Measurements from ENCODE around the gene OLFM3. TPM values are rescaled to one million over a fixed set of nuclear protein-coding genes. Genes with fewer than 3 reads are reported as not detected.

OLFM3 gene
- total RNA-seq, 8 experiments from 2014 or later: 0.10 to 6.6 (median 3.1) TPM; not detected in 2

DNA sequence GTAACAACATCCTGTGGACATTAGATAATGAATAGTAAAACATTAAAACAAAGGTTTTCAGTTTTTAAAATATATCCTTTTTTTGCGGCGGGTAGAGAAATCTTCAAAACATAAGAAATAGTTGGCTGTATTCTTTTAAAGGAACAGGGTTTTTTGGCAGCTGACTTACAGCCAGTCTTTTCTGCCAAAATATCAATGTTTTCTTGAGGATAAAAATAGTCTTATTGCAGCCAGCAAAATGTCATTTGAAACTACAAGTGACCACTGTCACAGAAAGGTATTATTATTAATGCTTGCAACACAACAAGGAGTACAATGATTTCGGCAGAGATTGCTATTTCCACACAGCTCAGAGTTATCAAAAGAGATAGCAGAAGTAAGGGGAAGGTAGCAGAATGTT, 21.4 kb downstream of the OLFM3 start:
- in situ Hi-C loops (cut with MboI; ENCODE audit: low pct_unique_long_range_greater_than_20kb in 2 of 9, low sequenced_read_pairs in 9 of 9, unreplicated experiment in 9 of 9): no loop called here
- WGBS, 10 experiments: 0 to 75% (median 65%) methylated on average over 1 to 3 of the region's 3 CpGs; no CpG with 5 or more reads in 2 of the 10 experiments
- Histone ChIP-seq H3K27ac (no peak overlapping the region), H3K4me3 (no peak overlapping the region), H3K4me1 (replicated peaks in 1 of 2) (peaks cover 0 to under 1% of the 10 kb centered on the region in 2 donors)
- ATAC-seq (replicated peaks in 6 of 8): no peak

GRCh38 chr1:101974599-101975274, 22.0 kb downstream of the OLFM3 start:
- in situ Hi-C loops (cut with MboI; ENCODE audit: low pct_unique_long_range_greater_than_20kb in 2 of 9, low sequenced_read_pairs in 9 of 9, unreplicated experiment in 9 of 9): loop anchor here in 1 of 9 experiments (25.0 kb wide), 1 partner anchor 112 kb away; no protein-coding TSS in a partner anchor
- H3K27ac ChIP-seq: no peak overlapping the region
- H3K4me1 ChIP-seq (replicated peaks in 1 of 2): no peaks in the 10 kb centered on the region
- 0 to 100% (median 84%) methylated on average over 1 to 3 of the region's 3 CpGs for WGBS, 10 experiments
- no peak overlapping the region for H3K4me3 ChIP-seq
- ATAC-seq (replicated peaks in 6 of 8): no peak

DNA sequence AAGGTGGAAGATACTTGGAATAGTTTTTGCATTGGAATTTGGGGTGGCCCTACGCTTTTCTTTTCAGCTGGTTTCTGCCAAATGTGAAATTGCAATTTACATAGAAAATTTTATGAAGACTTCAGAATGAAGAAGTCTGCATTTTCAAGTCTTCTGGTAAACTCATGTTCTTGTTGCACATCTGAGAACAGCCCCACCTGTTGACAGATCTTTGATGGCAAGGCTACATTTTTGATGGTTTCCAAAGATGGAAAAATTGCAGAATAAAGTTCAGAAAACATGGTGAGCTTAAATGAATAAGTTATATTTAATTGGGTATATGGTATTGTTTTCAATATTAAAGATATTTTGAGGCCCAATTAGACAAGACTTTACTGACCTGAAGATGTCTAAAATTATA, 25.4 kb downstream of the OLFM3 start:
- in situ Hi-C loops (cut with MboI; ENCODE audit: low pct_unique_long_range_greater_than_20kb in 2 of 9, low sequenced_read_pairs in 9 of 9, unreplicated experiment in 9 of 9): loop anchor here in 1 of 9 experiments (25.0 kb wide), 1 partner anchor 109 kb away; no protein-coding TSS in a partner anchor
- H3K4me3 ChIP-seq: no peak overlapping the region
- H3K27ac ChIP-seq: no peak overlapping the region
- ATAC-seq (replicated peaks in 6 of 8): no peak
- WGBS, 10 experiments: 0 to 100% (median 83%) methylated on average over 1 of the region's 1 CpG; no CpG with 5 or more reads in 1 of the 10 experiments
- H3K4me1 ChIP-seq (replicated peaks in 1 of 2): no peaks in the 10 kb centered on the region

- ATAC-seq (replicated peaks in 6 of 8): no peak
- Histone ChIP-seq H3K27ac (no peak overlapping the region), H3K4me3 (no peak overlapping the region), H3K4me1 (replicated peaks in 1 of 2) (peaks cover 0 to 5% of the 10 kb centered on the region in 2 donors)
- in situ Hi-C loops (cut with MboI; ENCODE audit: low pct_unique_long_range_greater_than_20kb in 2 of 9, low sequenced_read_pairs in 9 of 9, unreplicated experiment in 9 of 9): loop anchor here in 1 of 9 experiments (25.0 kb wide), 1 partner anchor 106 kb away; no protein-coding TSS in a partner anchor
- WGBS, 10 experiments: 0 to 100% (median 97%) methylated on average over 1 to 4 of the region's 4 CpGs; no CpG with 5 or more reads in 1 of the 10 experiments
Measured at GRCh38 chr1:101967871-101968270, 28.9 kb downstream of the OLFM3 start.

DNA sequence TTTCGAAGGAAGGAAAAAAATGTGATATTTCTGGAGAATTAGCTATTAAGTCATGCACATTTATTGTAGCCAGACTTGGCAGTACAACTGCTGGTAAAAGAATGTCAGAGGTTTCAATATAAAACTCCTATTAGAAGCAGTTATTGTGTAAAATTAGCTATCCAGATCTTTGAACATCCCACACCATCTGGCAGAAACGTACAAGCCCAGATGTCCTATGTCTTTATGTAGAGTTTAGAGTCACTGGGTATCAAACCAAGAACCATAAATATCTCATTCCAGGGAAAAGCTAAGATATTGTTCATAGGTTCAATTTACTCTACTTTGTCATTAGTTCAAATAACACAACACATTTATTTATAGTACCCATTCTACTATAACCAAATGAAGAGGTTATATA, 31.4 kb downstream of the OLFM3 start:
- 0 to 100% (median 71%) methylated on average over 1 to 2 of the region's 2 CpGs for WGBS, 10 experiments
- in situ Hi-C loops (cut with MboI; ENCODE audit: low pct_unique_long_range_greater_than_20kb in 2 of 9, low sequenced_read_pairs in 9 of 9, unreplicated experiment in 9 of 9): loop anchor here in 1 of 9 experiments (25.0 kb wide), 1 partner anchor 103 kb away; no protein-coding TSS in a partner anchor
- no peak for ATAC-seq (replicated peaks in 6 of 8)
- Histone ChIP-seq H3K4me1 (replicated peaks in 1 of 2) (peaks cover 0 to 5% of the 10 kb centered on the region in 2 donors), H3K27ac (no peak overlapping the region), H3K4me3 (no peak overlapping the region)

DNA sequence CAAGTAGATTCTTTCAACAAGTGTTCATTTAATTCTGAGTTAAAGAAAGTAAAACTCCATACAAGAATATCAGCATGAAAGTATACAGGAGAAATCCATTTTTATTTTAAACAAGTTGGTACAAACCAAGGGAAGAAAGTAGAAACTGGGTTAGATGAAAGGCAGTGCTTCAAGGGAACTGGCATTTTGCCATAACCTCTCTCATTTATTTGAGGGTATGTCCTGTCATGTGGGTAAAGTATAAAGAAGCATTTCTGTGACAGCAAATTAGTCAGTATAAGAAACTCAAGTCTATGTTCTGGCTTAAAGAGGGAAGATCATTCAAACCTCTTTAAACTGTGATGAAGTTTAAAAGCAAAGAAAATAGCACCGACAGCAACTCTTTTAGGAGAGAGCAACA, 32.0 kb downstream of the OLFM3 start:
- peaks cover 0 to 5% of the 10 kb centered on the region in 2 donors for H3K4me1 ChIP-seq (replicated peaks in 1 of 2)
- H3K4me3 ChIP-seq: no peak overlapping the region
- 0 to 20% (median 0%) methylated on average over 1 of the region's 1 CpG for WGBS, 10 experiments
- in situ Hi-C loops (cut with MboI; ENCODE audit: low pct_unique_long_range_greater_than_20kb in 2 of 9, low sequenced_read_pairs in 9 of 9, unreplicated experiment in 9 of 9): loop anchor here in 1 of 9 experiments (25.0 kb wide), 1 partner anchor 102 kb away; no protein-coding TSS in a partner anchor
- peak in 1 of 8 experiments; percentile 36 for ATAC-seq (replicated peaks in 6 of 8)
- H3K27ac ChIP-seq: no peak overlapping the region

DNA sequence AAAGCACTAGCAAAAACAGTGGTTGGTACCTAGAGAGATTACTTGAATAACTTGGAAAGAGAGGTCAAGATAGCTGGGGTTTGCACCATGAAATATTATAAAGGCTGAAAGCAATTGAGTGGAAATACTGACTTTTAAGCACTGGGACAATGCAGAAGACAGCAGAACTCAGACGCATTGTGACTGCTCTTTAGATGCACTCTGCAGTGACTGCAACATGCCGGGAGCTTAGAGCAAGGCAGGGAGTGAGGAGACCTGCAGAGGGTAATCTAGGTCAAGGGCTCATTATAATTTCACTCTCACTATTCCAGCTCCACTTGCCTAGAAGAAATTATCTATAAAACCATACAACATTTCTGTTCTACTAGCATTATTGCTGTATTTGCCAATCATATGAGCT, 36.6 kb downstream of the OLFM3 start:
- in situ Hi-C loops (cut with MboI; ENCODE audit: low pct_unique_long_range_greater_than_20kb in 2 of 9, low sequenced_read_pairs in 9 of 9, unreplicated experiment in 9 of 9): loop anchor here in 1 of 9 experiments (25.0 kb wide), 1 partner anchor 98 kb away; no protein-coding TSS in a partner anchor
- H3K27ac ChIP-seq: no peak overlapping the region

GRCh38 chr1:101959456-101959855, 37.3 kb downstream of the OLFM3 start:
- in situ Hi-C loops (cut with MboI; ENCODE audit: low pct_unique_long_range_greater_than_20kb in 2 of 9, low sequenced_read_pairs in 9 of 9, unreplicated experiment in 9 of 9): loop anchor here in 1 of 9 experiments (25.0 kb wide), 1 partner anchor 97 kb away; no protein-coding TSS in a partner anchor
- no peak for ATAC-seq (replicated peaks in 6 of 8)
- peaks cover 0 to 7% of the 10 kb centered on the region in 2 donors for H3K4me1 ChIP-seq (replicated peaks in 1 of 2)
- H3K27ac ChIP-seq: no peak overlapping the region
- H3K4me3 ChIP-seq: no peak overlapping the region
- 27 to 100% (median 92%) methylated on average over 1 to 3 of the region's 3 CpGs for WGBS, 10 experiments

More for the DNA sequence above, 36.6 kb downstream of the OLFM3 start:
- Histone ChIP-seq H3K4me3 (no peak overlapping the region), H3K4me1 (replicated peaks in 1 of 2) (peaks cover 3 to 7% of the 10 kb centered on the region in 2 donors)
- WGBS, 10 experiments: 10 to 79% (median 46%) methylated on average over 1 to 2 of the region's 2 CpGs; no CpG with 5 or more reads in 3 of the 10 experiments
- ATAC-seq (replicated peaks in 6 of 8): peak in 3 of 8 experiments; percentile 45 to 56 (median 48)

GRCh38 chr1:101957771-101958170, 39.0 kb downstream of the OLFM3 start:
- Histone ChIP-seq H3K4me3 (no peak overlapping the region), H3K27ac (no peak overlapping the region), H3K4me1 (replicated peaks in 1 of 2) (peaks cover 0 to 7% of the 10 kb centered on the region in 2 donors)
- peak in 5 of 8 experiments; percentile 17 to 80 (median 77) for ATAC-seq (replicated peaks in 6 of 8)
- in situ Hi-C loops (cut with MboI; ENCODE audit: low pct_unique_long_range_greater_than_20kb in 2 of 9, low sequenced_read_pairs in 9 of 9, unreplicated experiment in 9 of 9): loop anchor here in 1 of 9 experiments (25.0 kb wide), 1 partner anchor 95 kb away; no protein-coding TSS in a partner anchor

DNA sequence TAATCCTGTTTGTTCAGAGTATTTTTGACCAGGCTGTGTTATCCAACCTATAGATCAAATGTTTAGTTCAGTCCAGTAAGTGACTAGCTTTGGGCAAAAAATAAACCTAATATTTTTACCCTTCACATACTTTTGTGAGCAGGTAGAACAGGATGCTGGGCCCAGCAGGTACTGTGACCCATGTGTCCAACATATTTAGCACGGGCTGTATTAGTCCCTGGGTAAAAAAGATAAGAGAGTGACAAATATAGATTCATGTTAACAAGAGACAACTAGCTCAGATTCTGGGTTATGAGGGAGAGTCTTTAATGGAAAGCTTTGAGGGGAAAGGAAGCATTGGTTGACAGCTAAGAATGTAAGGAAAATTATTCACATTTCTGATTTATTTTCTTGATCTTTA, 43.1 kb downstream of the OLFM3 start:
- Histone ChIP-seq H3K4me3 (no peak overlapping the region), H3K27ac (no peak overlapping the region), H3K4me1 (replicated peaks in 1 of 2) (peaks cover 0 to 7% of the 10 kb centered on the region in 2 donors)
- in situ Hi-C loops (cut with MboI; ENCODE audit: low pct_unique_long_range_greater_than_20kb in 2 of 9, low sequenced_read_pairs in 9 of 9, unreplicated experiment in 9 of 9): loop anchor here in 1 of 9 experiments (25.0 kb wide), 1 partner anchor 91 kb away; no protein-coding TSS in a partner anchor
- 10 to 100% (median 70%) methylated on average over 1 of the region's 1 CpG; no CpG with 5 or more reads in 2 of the 10 experiments for WGBS, 10 experiments
- no peak for ATAC-seq (replicated peaks in 6 of 8)

DNA sequence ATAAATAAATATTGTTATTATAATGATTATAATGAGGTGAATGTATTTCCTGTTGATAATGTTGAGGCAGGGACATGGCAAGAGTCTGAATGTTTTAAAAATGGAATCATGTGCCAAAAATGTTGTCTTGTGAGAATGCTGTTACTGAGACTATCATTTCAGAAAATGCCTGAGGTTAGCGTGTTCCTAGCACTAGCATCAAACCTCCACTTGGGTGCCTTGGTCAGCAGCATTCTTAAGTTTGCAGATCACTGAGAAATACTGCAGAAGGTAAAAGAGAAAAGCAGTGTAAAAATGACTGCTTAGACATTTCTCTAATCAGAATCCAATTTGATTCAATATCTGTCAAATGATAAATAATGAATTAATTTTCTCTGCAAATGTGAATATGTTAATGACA, 50.8 kb downstream of the OLFM3 start:
- no peak overlapping the region for H3K4me3 ChIP-seq
- no peak overlapping the region for H3K27ac ChIP-seq
- no peak for ATAC-seq (replicated peaks in 6 of 8)
- peaks cover 6 to 11% of the 10 kb centered on the region in 2 donors for H3K4me1 ChIP-seq (replicated peaks in 1 of 2)
- WGBS, 10 experiments: 0 to 100% (median 89%) methylated on average over 1 of the region's 1 CpG; no CpG with 5 or more reads in 3 of the 10 experiments
- in situ Hi-C loops (cut with MboI; ENCODE audit: low pct_unique_long_range_greater_than_20kb in 2 of 9, low sequenced_read_pairs in 9 of 9, unreplicated experiment in 9 of 9): no loop called here

- WGBS, 10 experiments: 5 to 67% (median 50%) methylated on average over 1 to 3 of the region's 3 CpGs; no CpG with 5 or more reads in 1 of the 10 experiments
- Histone ChIP-seq H3K4me3 (no peak overlapping the region), H3K4me1 (replicated peaks in 1 of 2) (peaks cover 6 to 11% of the 10 kb centered on the region in 2 donors), H3K27ac (no peak overlapping the region)
- in situ Hi-C loops (cut with MboI; ENCODE audit: low pct_unique_long_range_greater_than_20kb in 2 of 9, low sequenced_read_pairs in 9 of 9, unreplicated experiment in 9 of 9): no loop called here
- ATAC-seq (replicated peaks in 6 of 8): no peak
Measured at GRCh38 chr1:101943237-101943636, 53.5 kb downstream of the OLFM3 start.

DNA sequence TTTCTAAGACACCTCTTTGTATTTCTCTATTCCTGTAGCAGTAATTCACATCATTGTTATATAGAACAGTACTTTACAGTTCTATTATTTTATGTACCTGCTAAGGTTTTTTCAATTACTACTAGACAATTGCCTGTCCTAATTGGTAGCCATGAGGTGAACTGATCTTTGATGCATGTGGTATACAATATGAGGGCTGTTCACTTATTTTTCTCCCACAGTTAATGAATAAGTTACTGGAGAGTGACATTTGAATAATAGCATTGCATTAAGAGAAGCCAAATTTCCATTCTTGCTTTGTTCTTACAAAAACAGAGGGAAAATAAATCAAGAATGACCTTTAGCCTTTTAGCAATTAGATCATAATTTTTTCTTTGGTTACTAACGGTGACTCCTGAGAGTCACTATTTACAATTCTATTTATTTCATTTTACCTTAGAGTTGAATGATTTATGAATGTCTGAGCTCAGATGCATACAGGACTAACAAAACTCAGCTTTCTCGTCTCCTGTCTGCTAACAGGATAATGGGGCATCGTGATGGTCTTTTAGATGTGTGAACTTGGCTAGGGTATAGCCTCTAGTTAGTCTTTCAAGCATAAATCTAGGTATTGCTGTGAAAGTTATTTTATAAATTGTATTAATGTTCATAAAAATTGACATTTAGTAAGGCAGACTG, 54.1 kb downstream of the OLFM3 start:
- in situ Hi-C loops (cut with MboI; ENCODE audit: low pct_unique_long_range_greater_than_20kb in 2 of 9, low sequenced_read_pairs in 9 of 9, unreplicated experiment in 9 of 9): no loop called here
- Histone ChIP-seq H3K4me1 (replicated peaks in 1 of 2) (peaks cover 6 to 11% of the 10 kb centered on the region in 2 donors), H3K4me3 (no peak overlapping the region), H3K27ac (no peak overlapping the region)
- WGBS, 10 experiments: 0 to 47% (median 20%) methylated on average over 1 to 3 of the region's 3 CpGs; no CpG with 5 or more reads in 1 of the 10 experiments
- ATAC-seq (replicated peaks in 6 of 8): peak in 5 of 8 experiments; percentile 59 to 83 (median 65)

Data from motor neuron (in vitro differentiated cells).